Bronchial epithelial cell (primary cell): ENCODE results near the gene USH1C. TPM values are rescaled to one million over a fixed set of nuclear protein-coding genes. Genes with fewer than 3 reads are reported as not detected.

Source experiments
- DNase-seq: peaks from one replicate; pipeline ENCODE4 v3.0.0-alpha.2; 2010; ENCODE audit warnings: low read depth
- FAIRE-seq: peaks from 2 replicates; lab custom pipeline; 2011; peaks lifted over from hg19 to GRCh38; lab: Jason Lieb, UNC
- H3K27me3 ChIP-seq: 2 replicates; pipeline ENCODE4 v1.5.1; 2011; ENCODE audit warnings: low read length; ENCODE audit not compliant: control insufficient read depth, insufficient read depth
- H3K36me3 ChIP-seq: 2 replicates; pipeline ENCODE4 v1.5.1; 2011; ENCODE audit warnings: low read length; ENCODE audit not compliant: control insufficient read depth, insufficient read depth
- H3K4me3 ChIP-seq: 2 replicates; pipeline ENCODE4 v1.5.1; 2011; ENCODE audit warnings: mild to moderate bottlenecking, low read depth, low read length, control low read depth
- CTCF ChIP-seq: IDR thresholded peaks from 2 replicates; pipeline ENCODE4 v1.5.1; 2011; ENCODE audit warnings: mild to moderate bottlenecking, moderate library complexity, low read length, control low read depth, inconsistent platforms; ENCODE audit not compliant: insufficient read depth, severe bottlenecking
- total RNA-seq: library from RNA; depleted of rRNA; stranded (reverse); fragments of >200 nt; gene quantifications from 2 replicates; pipeline ENCODE4 v1.2.1, GENCODE V29; 2014

The USH1C gene
- total RNA-seq, 1 donor from 2014 or later, result not detected

DNA sequence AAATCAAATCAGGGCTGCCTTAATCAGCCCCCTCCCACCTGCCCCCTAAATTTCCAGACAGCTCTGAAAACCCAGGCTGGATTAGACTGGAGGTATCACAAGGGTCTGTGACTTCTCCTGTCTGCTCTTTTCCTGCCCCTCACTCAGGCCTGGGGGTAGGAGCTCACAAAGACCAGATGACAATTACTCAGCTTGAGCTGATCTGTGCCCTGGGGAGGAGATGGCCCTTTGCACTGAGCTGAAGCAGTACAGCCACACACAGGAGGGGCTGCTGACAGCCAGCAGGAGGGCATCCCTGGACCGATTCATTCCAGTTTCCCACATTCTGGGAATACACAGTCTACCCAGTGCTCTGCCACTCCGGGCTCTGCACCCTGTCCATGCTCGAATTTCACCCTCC lies 71.7 kb downstream of the USH1C start:
- TF ChIP-seq CTCF, result no peak
- Histone ChIP-seq H3K36me3 (no peaks in the 10 kb centered on the region), H3K4me3 (no peak overlapping the region), H3K27me3 (peaks cover 20% of the 10 kb centered on the region)
- FAIRE-seq (no peak), DNase-seq (no peak)

DNA sequence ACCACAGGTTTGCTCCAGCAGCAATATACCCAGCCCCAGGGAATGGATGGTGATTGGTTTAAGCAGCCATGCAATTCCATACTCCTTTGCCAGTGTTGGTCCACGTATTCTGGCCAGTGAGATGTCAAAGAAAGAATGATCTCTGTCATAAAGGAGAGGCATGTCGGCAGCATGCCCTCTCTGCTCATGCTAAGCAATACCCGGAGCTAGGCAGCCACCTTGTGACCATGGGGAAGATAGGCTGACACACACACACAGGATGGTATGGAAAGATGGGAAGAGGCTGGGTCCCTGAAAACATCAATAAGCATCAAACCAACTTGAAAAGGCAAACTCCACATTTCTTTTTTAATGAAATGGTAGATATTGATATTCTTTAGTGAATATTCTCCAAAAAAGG lies 72.7 kb downstream of the USH1C start:
- no peak for TF ChIP-seq CTCF
- no peak overlapping the region for H3K4me3 ChIP-seq
- no peaks in the 10 kb centered on the region for H3K36me3 ChIP-seq
- no peak for DNase-seq
- FAIRE-seq, result no peak
- H3K27me3 ChIP-seq, result peaks cover 14% of the 10 kb centered on the region

DNA sequence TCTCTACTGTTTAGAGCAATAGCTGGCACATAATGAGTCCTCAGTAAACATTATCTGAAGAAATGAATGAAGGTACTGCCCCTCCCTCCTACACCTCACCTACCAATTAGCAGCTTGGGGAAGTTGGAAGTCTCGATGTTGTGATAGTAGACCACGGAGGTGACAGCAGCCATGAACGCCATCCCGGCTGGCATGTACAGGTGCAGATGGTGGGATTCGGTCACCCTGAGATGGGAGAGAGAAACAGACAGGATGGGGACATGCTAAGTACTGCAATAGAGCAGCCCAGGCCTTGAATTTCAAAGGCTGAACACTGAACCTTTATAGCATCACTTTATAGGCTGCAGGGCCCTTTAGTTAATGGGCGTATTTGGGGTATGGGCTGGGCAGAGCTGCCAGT lies 74.2 kb downstream of the USH1C start:
- no peaks in the 10 kb centered on the region for H3K36me3 ChIP-seq
- DNase-seq (no peak), FAIRE-seq (no peak)
- H3K27me3 ChIP-seq, result peaks cover 6% of the 10 kb centered on the region
- H3K4me3 ChIP-seq, result no peak overlapping the region
- TF ChIP-seq CTCF, result no peak

GRCh38 chr11:17468122-17468521 lies 76.1 kb downstream of the USH1C start:
- H3K36me3 ChIP-seq, result no peaks in the 10 kb centered on the region
- H3K27me3 ChIP-seq, result no peaks in the 10 kb centered on the region
- no peak for FAIRE-seq
- H3K4me3 ChIP-seq, result no peak overlapping the region
- DNase-seq, result no peak
- no peak for TF ChIP-seq CTCF

- Histone ChIP-seq H3K27me3 (no peaks in the 10 kb centered on the region), H3K36me3 (no peaks in the 10 kb centered on the region), H3K4me3 (no peak overlapping the region)
- TF ChIP-seq CTCF, result no peak
- no peak for DNase-seq
- no peak for FAIRE-seq
Observed at GRCh38 chr11:17463546-17464174, 80.6 kb downstream of the USH1C start.

- Histone ChIP-seq H3K36me3 (no peaks in the 10 kb centered on the region), H3K27me3 (no peaks in the 10 kb centered on the region), H3K4me3 (no peak overlapping the region)
- DNase-seq, result no peak
- FAIRE-seq, result no peak
- TF ChIP-seq CTCF, result no peak
Observed at GRCh38 chr11:17462940-17463339, 81.3 kb downstream of the USH1C start.
